Osteocyte (in vitro differentiated cells): ENCODE measurements around the gene HSP90B1. TPM values are rescaled to one million over a fixed set of nuclear protein-coding genes. Genes with fewer than 3 reads are reported as not detected.

Experiments
- DNase-seq: peaks from one replicate; pipeline ENCODE4 v3.0.0; 2021; ENCODE audit warnings: mixed read lengths; ENCODE audit not compliant: unreplicated experiment; ENCODE audit errors: extremely low spot score
- H3K27ac Mint-ChIP-seq: one replicate; pipeline ENCODE4 v1.8.0; 2021; ENCODE audit warnings: mild to moderate bottlenecking, mixed read lengths; ENCODE audit not compliant: unreplicated experiment
- H3K27me3 Mint-ChIP-seq: one replicate; pipeline ENCODE4 v1.8.0; 2021; ENCODE audit warnings: mixed read lengths; ENCODE audit not compliant: unreplicated experiment
- H3K36me3 Mint-ChIP-seq: one replicate; pipeline ENCODE4 v1.8.0; 2021; ENCODE audit warnings: mixed read lengths; ENCODE audit not compliant: unreplicated experiment
- H3K4me1 Mint-ChIP-seq: one replicate; pipeline ENCODE4 v1.8.0; 2021; ENCODE audit warnings: mixed read lengths; ENCODE audit not compliant: unreplicated experiment
- H3K4me3 Mint-ChIP-seq: one replicate; pipeline ENCODE4 v1.8.0; 2021; ENCODE audit warnings: mild to moderate bottlenecking, moderate library complexity, mixed read lengths; ENCODE audit not compliant: unreplicated experiment
- H3K9me3 Mint-ChIP-seq: one replicate; pipeline ENCODE4 v1.8.0; 2021; ENCODE audit warnings: mixed read lengths; ENCODE audit not compliant: unreplicated experiment
- CTCF ChIP-seq: fragments of 200-600 bp; sonication (generic); IDR thresholded peaks from 2 replicates; pipeline ENCODE4 v1.5.0; 2021; ENCODE audit warnings: antibody characterized with exemption, mild to moderate bottlenecking, moderate library complexity
- total RNA-seq: library from RNA; stranded (reverse); gene quantifications from 2 replicates; pipeline ENCODE4 v1.2.1, GENCODE V29; 2021

The HSP90B1 gene
- total RNA-seq, 1 donor from 2014 or later = 682 TPM

- DNase-seq = no peak
- Mint-ChIP-seq H3K27ac (no peak overlapping the region), H3K36me3 (peaks cover 24% of the 10 kb centered on the region), H3K4me1 (peaks cover 25% of the 10 kb centered on the region), H3K4me3 (no peak overlapping the region), H3K9me3 (no peaks in the 10 kb centered on the region), H3K27me3 (no peaks in the 10 kb centered on the region)
- TF ChIP-seq CTCF = no peak
Observed at GRCh38 chr12:103973909-103974308, 43.7 kb downstream of the HSP90B1 start.

- DNase-seq = no peak
- Mint-ChIP-seq H3K4me1 (peaks cover 19% of the 10 kb centered on the region), H3K4me3 (no peak overlapping the region), H3K27me3 (no peaks in the 10 kb centered on the region), H3K36me3 (peaks cover 33% of the 10 kb centered on the region), H3K27ac (no peak overlapping the region), H3K9me3 (no peaks in the 10 kb centered on the region)
- TF ChIP-seq CTCF = no peak
Observed at GRCh38 chr12:103975368-103975767, 45.2 kb downstream of the HSP90B1 start.

- Mint-ChIP-seq H3K4me3 (no peak overlapping the region), H3K4me1 (peaks cover 13% of the 10 kb centered on the region), H3K27ac (no peak overlapping the region), H3K9me3 (no peaks in the 10 kb centered on the region), H3K27me3 (no peaks in the 10 kb centered on the region), H3K36me3 (peaks cover 41% of the 10 kb centered on the region)
- no peak for DNase-seq
- no peak for TF ChIP-seq CTCF
Observed at GRCh38 chr12:103978384-103978982, 48.3 kb downstream of the HSP90B1 start.

- TF ChIP-seq CTCF = no peak
- Mint-ChIP-seq H3K9me3 (no peaks in the 10 kb centered on the region), H3K4me3 (no peak overlapping the region), H3K27me3 (no peaks in the 10 kb centered on the region), H3K4me1 (peaks cover 12% of the 10 kb centered on the region), H3K27ac (peak overlapping the region; percentile 58), H3K36me3 (peaks cover 30% of the 10 kb centered on the region)
- DNase-seq = no peak
Observed at GRCh38 chr12:103986829-103987228, 56.6 kb downstream of the HSP90B1 start.

- H3K27ac Mint-ChIP-seq = no peak overlapping the region
- H3K36me3 Mint-ChIP-seq = peaks cover 25% of the 10 kb centered on the region
- H3K4me1 Mint-ChIP-seq = no peaks in the 10 kb centered on the region
- no peak overlapping the region for H3K4me3 Mint-ChIP-seq
- no peaks in the 10 kb centered on the region for H3K9me3 Mint-ChIP-seq
- TF ChIP-seq CTCF = no peak
- no peak for DNase-seq
- H3K27me3 Mint-ChIP-seq = no peaks in the 10 kb centered on the region
Observed at GRCh38 chr12:103994235-103994634, 64.0 kb downstream of the HSP90B1 start.
